Activated CD4-positive, alpha-beta T cell treated with anti-CD3 and anti-CD28 coated beads for 1 hour (primary cell): ENCODE results near the gene DRC3.

Source experiments
- DNase-seq: peaks from one replicate; pipeline ENCODE4 v3.0.0-alpha.2; 2020

Gene DRC3

DNA sequence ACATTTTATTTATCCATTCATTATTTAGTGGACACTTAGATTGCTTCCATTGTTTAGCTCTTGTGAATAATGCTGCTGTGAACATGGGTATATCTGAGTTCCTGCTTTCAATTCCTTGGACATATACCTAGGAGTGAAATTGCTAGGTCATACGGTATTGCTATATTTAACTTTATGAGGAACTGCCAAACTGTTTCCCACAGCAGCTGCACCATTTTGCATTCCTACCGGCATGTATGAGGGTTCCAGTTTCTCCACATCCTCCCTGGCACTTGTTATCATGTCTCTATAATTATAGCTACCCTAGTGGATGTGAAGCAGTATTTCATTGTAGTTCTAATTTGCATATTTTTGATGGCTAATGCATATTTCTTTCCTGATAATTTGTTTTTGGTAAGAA is 91.4 kb downstream of the DRC3 start:
- DNase-seq: no peak

DNA sequence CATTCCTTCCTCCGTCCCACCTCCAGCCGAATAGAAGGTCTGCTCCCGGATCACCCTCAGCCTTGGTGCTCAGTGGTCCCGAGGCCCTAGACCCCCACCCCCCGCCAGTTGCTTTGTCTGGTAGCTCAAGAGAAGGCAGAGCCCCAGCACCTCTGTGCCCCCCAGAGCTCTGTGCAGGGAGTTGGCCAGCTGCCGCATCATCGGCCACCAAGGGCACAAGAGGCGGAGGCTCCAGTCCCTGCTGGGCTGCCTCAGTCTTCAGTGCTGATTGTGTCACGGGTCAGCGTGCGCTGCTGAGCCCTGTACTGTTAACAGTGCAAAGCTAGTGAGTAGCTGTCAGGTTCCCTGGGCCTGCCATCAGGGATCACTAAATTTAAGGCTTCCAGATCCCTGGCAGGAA is 92.9 kb downstream of the DRC3 start:
- no peak for DNase-seq
